NOMO-1 treated with DMSO at 0.1 percent for 48 hours (cell line): Measurements from ENCODE around the gene TIMM10.

ENCODE experiments used
- DNase-seq: peaks from one replicate; lab custom pipeline; 2025; ENCODE audit not compliant: unreplicated experiment; lab: John Stamatoyannopoulos, UW

The TIMM10 gene

GRCh38 chr11:57506522-57506921 lies 24.0 kb downstream of the TIMM10 start:
- DNase-seq, result no peak

DNA sequence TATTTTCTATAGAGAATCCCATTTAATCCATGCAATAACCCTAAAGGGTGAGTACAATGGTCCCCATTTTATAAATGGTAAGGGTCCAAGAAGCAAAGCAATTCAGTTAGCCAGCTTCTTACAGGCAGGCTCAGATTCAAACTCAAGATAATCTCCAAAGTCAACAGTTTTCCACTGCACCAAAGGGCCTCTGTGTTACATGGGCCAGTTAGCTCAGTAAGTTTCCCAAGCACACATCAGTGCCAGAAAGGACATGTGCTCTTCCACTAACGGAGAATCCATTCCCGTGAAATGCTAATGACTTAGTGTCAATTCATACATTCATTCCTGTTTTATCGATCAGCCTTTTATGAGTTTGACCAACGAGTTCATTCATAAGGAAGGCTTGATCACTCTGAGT lies 26.0 kb downstream of the TIMM10 start:
- no peak for DNase-seq

DNA sequence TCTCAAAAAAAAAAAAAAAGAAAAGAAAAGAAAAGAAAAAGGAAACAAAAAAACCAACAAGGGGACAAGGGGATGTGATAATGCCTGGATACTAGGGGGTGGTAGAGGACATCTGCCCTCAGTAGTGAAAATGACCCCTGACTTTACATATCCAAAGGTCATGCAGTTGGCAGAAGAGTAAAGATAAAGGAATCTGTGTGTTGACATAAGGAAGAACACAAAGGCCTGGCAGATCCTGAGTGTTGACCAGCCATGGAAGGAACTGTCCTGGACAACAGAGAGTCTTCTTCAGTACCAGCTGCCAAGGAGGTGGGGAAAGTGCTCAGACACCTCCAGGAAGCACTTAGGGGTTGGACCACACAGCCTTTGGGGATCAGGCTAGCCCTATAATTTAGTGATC lies 27.7 kb downstream of the TIMM10 start:
- no peak for DNase-seq

DNA sequence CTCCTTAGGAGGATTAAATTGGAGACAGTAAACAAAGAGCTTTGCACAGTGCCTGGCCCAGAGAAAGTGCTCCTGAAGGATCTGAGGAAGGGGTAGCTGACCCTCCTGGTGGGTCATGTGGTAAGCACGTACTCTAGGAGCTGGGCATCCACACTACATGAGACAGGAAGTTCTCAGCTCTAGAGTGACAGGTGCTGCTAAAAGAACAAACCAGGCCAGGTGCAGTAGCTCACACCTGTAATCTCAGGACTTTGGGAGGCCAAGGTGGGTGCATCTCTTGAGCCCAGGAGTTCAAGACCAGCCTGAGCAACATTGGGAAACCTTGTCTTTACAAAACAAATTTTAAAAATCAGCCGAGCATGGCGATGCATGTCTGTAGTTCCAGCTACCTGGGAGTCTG lies 28.2 kb downstream of the TIMM10 start:
- no peak for DNase-seq

DNA sequence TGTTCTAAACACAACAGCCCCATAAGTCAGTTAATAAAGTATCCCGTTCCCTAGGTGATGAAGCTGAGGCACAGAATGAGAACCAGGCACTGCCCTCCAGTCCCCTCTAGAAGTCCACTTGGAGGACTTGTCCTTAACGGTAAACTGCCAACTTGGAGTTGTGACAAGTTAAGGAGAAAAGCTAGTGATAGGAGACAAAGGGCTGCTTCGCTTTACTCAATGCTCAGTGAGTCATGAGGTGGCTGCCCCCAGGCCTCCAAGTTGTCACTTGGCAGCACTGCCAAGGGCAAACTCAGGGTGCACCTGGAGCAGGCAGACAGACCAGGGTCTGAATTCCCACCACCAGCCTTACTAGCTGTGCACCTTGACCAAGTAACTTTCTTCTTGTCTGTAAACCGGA lies 28.6 kb downstream of the TIMM10 start:
- no peak for DNase-seq

GRCh38 chr11:57500926-57501325 lies 29.6 kb downstream of the TIMM10 start:
- DNase-seq, result no peak

GRCh38 chr11:57500515-57500914 lies 30.0 kb downstream of the TIMM10 start:
- DNase-seq, result no peak

DNA sequence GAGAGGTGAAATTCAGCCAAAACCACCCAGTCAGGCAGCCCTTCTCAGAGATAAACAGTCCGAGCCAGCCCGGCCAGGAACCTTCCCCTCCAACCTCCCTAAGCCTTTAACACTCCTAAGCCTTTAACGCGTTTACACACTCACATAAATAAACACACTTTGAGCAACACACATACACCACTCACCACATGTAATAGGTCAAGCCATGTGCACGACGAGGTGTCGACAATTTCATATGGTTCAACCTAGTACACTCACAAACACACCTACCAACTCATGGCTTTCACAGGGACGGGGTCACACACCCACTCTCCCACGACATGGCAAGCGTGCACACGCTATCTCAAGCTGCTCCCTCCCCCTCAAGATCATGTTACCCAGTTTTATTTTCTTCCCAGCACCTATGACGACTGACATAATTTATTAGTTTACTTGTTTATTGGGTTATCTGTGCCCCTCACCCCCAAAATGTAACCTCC lies 30.5 kb downstream of the TIMM10 start:
- DNase-seq, result no peak

GRCh38 chr11:57499413-57499982 lies 31.1 kb downstream of the TIMM10 start:
- peak; percentile 76 for DNase-seq

GRCh38 chr11:57498540-57498939 lies 32.0 kb downstream of the TIMM10 start:
- DNase-seq, result no peak

GRCh38 chr11:57497303-57498247 lies 33.0 kb downstream of the TIMM10 start:
- no peak for DNase-seq

DNA sequence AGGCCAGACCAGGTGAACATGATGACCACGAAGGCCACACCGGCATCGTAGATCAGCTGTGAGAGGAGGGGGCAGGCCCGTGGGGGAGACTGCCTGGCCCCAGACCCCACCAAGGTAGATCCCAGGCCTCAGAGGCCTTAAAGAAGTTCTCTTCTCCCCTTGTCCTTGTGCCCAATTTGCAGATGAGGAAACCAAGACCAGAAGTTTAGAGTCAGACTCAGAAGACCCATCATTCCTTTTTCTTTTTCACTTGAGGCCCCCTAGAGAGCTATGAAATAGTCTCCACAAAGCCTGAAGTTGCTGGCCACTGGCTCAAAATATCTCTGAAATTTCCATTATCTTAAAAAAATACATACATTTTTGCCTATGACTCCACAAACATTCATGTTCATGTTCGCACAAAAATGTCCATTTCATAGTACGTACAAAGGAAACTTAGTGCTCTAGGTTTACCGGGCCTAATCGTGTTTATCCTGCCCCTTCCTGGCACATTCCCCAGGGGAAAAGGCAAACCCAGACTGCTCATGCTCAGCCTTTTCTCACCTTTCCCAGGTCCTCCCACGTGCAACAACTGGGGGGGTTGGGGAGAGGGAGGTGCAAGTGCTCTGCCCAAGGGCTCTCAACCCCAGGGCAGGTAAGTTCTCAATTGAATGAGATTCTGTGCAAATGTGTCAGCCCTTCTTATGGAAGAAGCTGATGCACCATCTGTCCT lies 34.3 kb downstream of the TIMM10 start:
- DNase-seq, result no peak

DNA sequence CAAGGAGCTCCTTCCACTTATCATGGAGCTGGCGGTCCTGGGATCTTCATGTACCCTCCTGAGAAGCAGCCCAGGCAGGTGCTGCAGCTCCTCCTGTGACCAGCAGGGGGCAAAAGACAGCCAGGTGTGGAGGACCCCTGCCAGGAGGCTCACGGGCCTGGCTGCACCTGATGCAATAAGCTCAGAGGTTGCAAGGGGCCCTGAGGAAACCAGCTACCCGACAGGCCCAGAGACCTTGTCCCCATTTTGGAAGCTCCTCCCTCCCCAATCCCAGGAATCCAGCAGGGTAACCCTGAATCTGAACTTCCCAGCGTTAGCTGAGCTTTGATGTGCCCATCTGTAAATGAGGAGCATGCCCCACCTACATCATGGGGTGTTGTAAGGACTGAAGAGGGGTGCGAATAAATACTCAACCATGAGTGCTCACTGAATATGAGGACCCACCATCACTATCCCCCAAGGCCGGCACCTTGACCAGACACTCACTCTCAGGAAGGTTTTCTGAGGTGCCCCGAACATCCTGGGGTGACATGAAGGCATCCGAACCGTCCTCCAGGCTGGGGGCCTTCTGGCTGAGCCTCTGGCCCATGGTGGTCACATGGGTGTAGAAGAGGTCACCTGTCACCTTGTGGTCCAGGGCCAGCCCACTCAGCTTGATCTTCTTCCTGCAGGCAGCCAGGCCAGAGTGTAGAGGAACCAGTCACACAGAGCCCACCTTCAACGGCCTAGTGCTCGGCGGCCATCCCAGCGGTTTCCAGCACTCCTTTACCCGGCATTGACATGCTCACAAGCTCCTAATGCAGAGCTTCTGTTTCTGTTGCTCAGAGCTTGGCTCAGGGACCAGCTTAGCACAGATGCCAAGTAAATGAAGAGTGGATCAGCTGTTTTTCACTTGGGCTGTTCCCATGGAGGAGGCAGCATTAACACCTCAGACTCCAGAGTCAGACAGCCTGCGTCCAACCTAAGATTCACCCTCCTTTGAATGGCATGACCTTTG lies 36.7 kb downstream of the TIMM10 start:
- DNase-seq, result no peak

GRCh38 chr11:57491371-57492061 lies 39.0 kb downstream of the TIMM10 start:
- peak; percentile 34 for DNase-seq

DNA sequence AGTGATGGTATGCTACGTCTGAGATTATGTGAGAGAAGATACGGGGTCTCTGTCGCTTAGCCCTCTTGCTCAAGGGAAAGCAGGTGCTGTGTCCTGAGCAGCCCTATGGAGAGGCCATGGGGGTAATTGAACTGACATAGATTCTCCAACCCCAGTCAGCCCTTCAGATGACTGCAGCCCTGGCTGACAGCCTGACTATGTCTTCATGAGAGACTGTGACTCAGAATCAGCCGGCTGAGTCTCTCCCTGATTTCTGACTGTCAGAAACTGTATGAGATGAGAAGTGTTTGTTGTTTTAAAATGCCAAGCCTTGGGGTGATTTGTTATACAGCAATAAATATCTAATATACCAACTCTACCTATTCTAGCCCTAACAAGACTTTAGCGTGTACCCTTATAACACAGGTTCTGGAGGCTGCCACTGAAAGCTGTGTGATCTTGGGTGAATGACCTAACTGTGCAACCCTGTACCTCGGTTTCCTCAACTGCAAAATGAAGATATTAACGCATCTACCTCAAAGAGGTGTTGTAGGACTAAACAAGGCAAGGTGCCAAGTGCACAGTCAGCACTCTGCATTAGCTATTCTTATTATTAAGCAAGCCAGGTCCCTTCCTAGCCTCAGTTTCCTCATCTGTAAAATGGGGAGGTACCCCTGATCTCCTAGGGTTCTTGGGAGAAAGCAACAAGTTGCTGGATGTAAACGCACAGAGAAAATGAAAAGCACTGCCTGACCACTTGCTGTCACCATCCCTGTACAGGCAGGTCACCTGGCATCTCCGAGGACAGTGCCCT lies 39.9 kb downstream of the TIMM10 start:
- no peak for DNase-seq

DNA sequence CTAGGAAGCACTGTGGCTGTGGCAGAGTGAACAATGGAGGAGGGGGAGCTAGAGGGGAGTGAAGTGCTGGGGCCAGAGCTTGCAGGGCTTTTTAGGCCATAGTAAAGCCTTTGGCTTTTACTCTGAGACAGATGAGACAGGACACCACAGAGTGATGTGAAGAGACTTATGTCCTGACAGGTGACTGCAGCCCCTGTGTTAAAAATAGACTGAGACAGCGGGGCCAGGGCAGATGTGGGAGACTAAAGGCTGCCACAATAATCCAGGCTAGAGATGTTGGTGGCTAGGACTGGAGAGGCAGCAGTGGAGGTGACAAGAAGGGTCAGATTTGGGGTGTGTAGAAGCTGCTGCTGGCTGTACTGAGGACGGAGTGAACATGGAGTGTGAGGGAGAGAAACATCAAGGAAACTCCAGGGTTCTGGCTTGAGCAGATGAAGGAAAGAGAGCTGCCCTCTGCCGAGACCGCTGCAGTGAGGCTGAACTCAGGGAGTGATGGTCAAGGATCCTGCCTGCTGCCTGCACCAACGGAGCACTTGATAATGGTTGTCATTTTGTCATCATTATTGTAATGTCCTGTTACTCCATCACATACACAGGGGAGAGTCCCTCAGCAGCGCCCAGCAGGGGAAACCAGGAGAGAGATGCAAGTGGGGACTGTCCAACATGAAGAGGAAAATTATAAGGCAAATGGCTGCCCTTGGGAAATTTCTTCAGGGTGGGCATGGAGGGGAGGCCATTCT lies 42.5 kb downstream of the TIMM10 start:
- DNase-seq, result no peak

- DNase-seq, result no peak
Measured at GRCh38 chr11:57487021-57487778, 43.4 kb downstream of the TIMM10 start.
